OCI-LY7 (cell line): ENCODE data around the gene YPEL4.

Experiments used
- CTCF ChIP-seq: fragments of 200-600 bp; sonication (generic); conservative IDR thresholded peaks from 2 replicates; pipeline ENCODE4 v1.5.1; 2014; ENCODE audit warnings: mild to moderate bottlenecking, antibody characterized with exemption, low read length, moderate library complexity, mixed read lengths
- EZH2phosphoT487 ChIP-seq: fragments of 200-600 bp; sonication (generic); IDR thresholded peaks from 2 replicates; pipeline ENCODE4 v1.6.1; 2018; ENCODE audit warnings: low read depth, borderline replicate concordance, mild to moderate bottlenecking, mixed run types, antibody characterized with exemption, low read length, moderate library complexity, mixed read lengths

GRCh38 chr11:57668434-57668782, 18.7 kb upstream of the YPEL4 start:
- no peak for TF ChIP-seq CTCF
- no peak for TF ChIP-seq EZH2phosphoT487
